GM12873 (cell line): ENCODE data around the gene RGS3.

Experiments used
- CTCF ChIP-seq: IDR thresholded peaks from 2 replicates; pipeline ENCODE4 v1.5.1; 2012; ENCODE audit warnings: low read depth, mild to moderate bottlenecking, moderate library complexity, low read length, control low read depth; ENCODE audit not compliant: insufficient read depth; ENCODE audit errors: missing control alignments

RGS3 gene

GRCh38 chr9:113467183-113467582 is 3.7 kb downstream of the RGS3 start:
- TF ChIP-seq CTCF: no peak

- no peak for TF ChIP-seq CTCF
Measured at GRCh38 chr9:113468716-113469448, 5.4 kb downstream of the RGS3 start.

- no peak for TF ChIP-seq CTCF
Measured at GRCh38 chr9:113471143-113471542, 7.6 kb downstream of the RGS3 start.

GRCh38 chr9:113471566-113471965 is 8.0 kb downstream of the RGS3 start:
- no peak for TF ChIP-seq CTCF

GRCh38 chr9:113472199-113472598 is 8.7 kb downstream of the RGS3 start:
- TF ChIP-seq CTCF: no peak

GRCh38 chr9:113474360-113475028 is 11.0 kb downstream of the RGS3 start:
- TF ChIP-seq CTCF: no peak

- no peak for TF ChIP-seq CTCF
Measured at GRCh38 chr9:113475031-113475430, 11.5 kb downstream of the RGS3 start.
